ENCODE measurements around the gene CTNNA1. TPM values are rescaled to one million over a fixed set of nuclear protein-coding genes. Genes with fewer than 3 reads are reported as not detected.

The CTNNA1 gene
- total RNA-seq, 4 donors from 2014 or later, result 256 to 405 (median 341) TPM

- WGBS, 2 donors, result 93 to 94% methylated on average over 12 of the region's 12 CpGs
- Histone ChIP-seq H3K9me3 (no peaks in the 10 kb centered on the region), H3K4me3 (replicated peaks in 1 of 3) (no peak overlapping the region), H3K36me3 (peaks cover 34 to 42% of the 10 kb centered on the region in 2 donors), H3K27me3 (no peaks in the 10 kb centered on the region), H3K4me1 (peaks cover 13 to 31% of the 10 kb centered on the region in 2 donors), H3K27ac (no peak overlapping the region)
- no peak for DNase-seq
- intact Hi-C loops (cut with DNase I), result no loop called here
- TF ChIP-seq POLR2A (IDR thresholded peaks at IDR 0.05) (no peak), CTCF (IDR thresholded peaks at IDR 0.05) (no peak)
Measured at GRCh38 chr5:138925090-138925635, 171.9 kb downstream of the CTNNA1 start.

- Histone ChIP-seq H3K4me3 (replicated peaks in 1 of 3) (no peak overlapping the region), H3K36me3 (peaks cover 44 to 53% of the 10 kb centered on the region in 2 donors), H3K27ac (no peak overlapping the region), H3K4me1 (peaks cover 13 to 31% of the 10 kb centered on the region in 2 donors), H3K9me3 (no peaks in the 10 kb centered on the region), H3K27me3 (no peaks in the 10 kb centered on the region)
- TF ChIP-seq POLR2A (IDR thresholded peaks at IDR 0.05) (no peak), CTCF (IDR thresholded peaks at IDR 0.05) (no peak)
- intact Hi-C loops (cut with DNase I), result no loop called here
- WGBS, 2 donors, result 95 to 96% methylated on average over 11 of the region's 11 CpGs
- no peak for DNase-seq
Measured at GRCh38 chr5:138926257-138926656, 173.0 kb downstream of the CTNNA1 start.

GRCh38 chr5:138926688-138927448 is 173.6 kb downstream of the CTNNA1 start:
- DNase-seq, result no peak
- Histone ChIP-seq H3K27me3 (no peaks in the 10 kb centered on the region), H3K9me3 (no peaks in the 10 kb centered on the region), H3K4me3 (replicated peaks in 1 of 3) (no peak overlapping the region), H3K27ac (peak overlapping the region in 1 of 3 donors; percentile 69), H3K36me3 (peaks cover 50 to 59% of the 10 kb centered on the region in 2 donors), H3K4me1 (peaks cover 13 to 31% of the 10 kb centered on the region in 2 donors)
- WGBS, 2 donors, result 93 to 95% methylated on average over 16 of the region's 16 CpGs
- TF ChIP-seq CTCF (IDR thresholded peaks at IDR 0.05) (no peak), POLR2A (IDR thresholded peaks at IDR 0.05) (no peak)
- intact Hi-C loops (cut with DNase I), result no loop called here

GRCh38 chr5:138927544-138927943 is 174.3 kb downstream of the CTNNA1 start:
- peaks cover 57 to 66% of the 10 kb centered on the region in 2 donors for H3K36me3 ChIP-seq
- DNase-seq, result no peak
- 65 to 71% methylated on average over 7 to 8 of the region's 8 CpGs for WGBS, 2 donors
- peak overlapping the region in 2 of 3 donors; percentile 45 to 69 for H3K27ac ChIP-seq
- H3K27me3 ChIP-seq, result no peaks in the 10 kb centered on the region
- TF ChIP-seq CTCF (IDR thresholded peaks at IDR 0.05) (no peak), POLR2A (IDR thresholded peaks at IDR 0.05) (no peak)
- no peaks in the 10 kb centered on the region for H3K9me3 ChIP-seq
- H3K4me1 ChIP-seq, result peaks cover 13 to 29% of the 10 kb centered on the region in 2 donors
- H3K4me3 ChIP-seq (replicated peaks in 1 of 3), result no peak overlapping the region
- intact Hi-C loops (cut with DNase I), result no loop called here

- Histone ChIP-seq H3K4me1 (peaks cover 13 to 24% of the 10 kb centered on the region in 2 donors), H3K27me3 (no peaks in the 10 kb centered on the region), H3K27ac (peak overlapping the region; percentile 28 to 69 (median 61)), H3K36me3 (peaks cover 61 to 70% of the 10 kb centered on the region in 2 donors), H3K4me3 (replicated peaks in 1 of 3) (no peak overlapping the region), H3K9me3 (no peaks in the 10 kb centered on the region)
- intact Hi-C loops (cut with DNase I), result no loop called here
- 13 to 30% methylated on average over 7 of the region's 7 CpGs for WGBS, 2 donors
- TF ChIP-seq CTCF (IDR thresholded peaks at IDR 0.05) (peak in 2 of 6 experiments; percentile 16 to 17), POLR2A (IDR thresholded peaks at IDR 0.05) (no peak)
- DNase-seq, result peak; percentile 95
Measured at GRCh38 chr5:138927979-138928378, 174.8 kb downstream of the CTNNA1 start.

All from thyroid gland (tissue), 4 donors.